ENCODE data around the gene FSTL5. TPM values are rescaled to one million over a fixed set of nuclear protein-coding genes. Genes with fewer than 3 reads are reported as not detected.
A peak's percentile ranks its signal among the peaks of the same experiment; 100 is the strongest.

FSTL5 gene
- total RNA-seq, 1 experiment from 2014 or later: not detected

- H3K4me3 ChIP-seq (replicated peaks in 1 of 2; ENCODE audit: low read depth in 1 of 2, low read length in 2 of 2): no peak overlapping the region
- no peak overlapping the region for H3K9ac ChIP-seq (ENCODE audit: low read length)
- 0 out of 4 replicates have a peak, but pooled peaks cover 0 to 3% of the 10 kb centered on the region in 2 experiments for H3K9me3 ChIP-seq (ENCODE audit: control insufficient read depth in 1 of 2, insufficient read depth in 1 of 2, low read depth in 1 of 2, low read length in 2 of 2)
- intact Hi-C loops (cut with micrococcal nuclease): no loop called here
- ChIA-PET RAD21 (ENCODE audit: low non-redundant PET in 1 of 2, low total read pairs in 2 of 2, uncharacterized antibody in 2 of 2, unreplicated experiment in 2 of 2) (no interaction called here), POLR2A (no interaction called here), CTCF (no interaction called here)
- H3K27ac ChIP-seq (ENCODE audit: low read depth, low read length): peak overlapping the region; percentile 82
- H3K79me2 ChIP-seq (ENCODE audit: insufficient read depth, low read length): no peaks in the 10 kb centered on the region
- H3K9me2 ChIP-seq (ENCODE audit: insufficient read depth): no peaks in the 10 kb centered on the region
- H2AFZ ChIP-seq (ENCODE audit: low read depth, low read length, poor library complexity, severe bottlenecking): peak overlapping the region; percentile 39
- peak; percentile 86 for DNase-seq (ENCODE audit: low read depth, low spot score)
- no peaks in the 10 kb centered on the region for H3K36me3 ChIP-seq (ENCODE audit: control insufficient read depth in 1 of 2, insufficient read depth in 2 of 2, low read length in 2 of 2)
- peak; percentile 94 for ATAC-seq
- peaks cover 22 to 33% of the 10 kb centered on the region in 2 experiments for H3K4me1 ChIP-seq (ENCODE audit: control insufficient read depth in 1 of 2, insufficient read depth in 2 of 2, low read length in 2 of 2)
- H3K27me3 ChIP-seq (ENCODE audit: insufficient read depth, low read length): no peaks in the 10 kb centered on the region
- H4K20me1 ChIP-seq (ENCODE audit: insufficient read depth): no peaks in the 10 kb centered on the region
- no TSS peak for BruUV-seq (replicated peaks)
- peak overlapping the region; percentile 44 for H3K4me2 ChIP-seq (ENCODE audit: low read length)
- no peak for TF ChIP-seq YY1 (IDR thresholded peaks at IDR 0.05; ENCODE audit: extremely low read depth, insufficient replicate concordance, low read depth, low read length)
- TF ChIP-seq REST (IDR thresholded peaks at IDR 0.05; ENCODE audit: low read depth): no peak
- no peak for TF ChIP-seq CTCF (IDR thresholded peaks at IDR 0.05 in 2 of 3, conservative IDR thresholded peaks at IDR 0.05 in 1 of 3; ENCODE audit: borderline replicate concordance in 1 of 3, insufficient read depth in 1 of 3, low read depth in 2 of 3, low read length in 2 of 3)
- no peak for TF ChIP-seq ZNF274 (IDR thresholded peaks at IDR 0.05; ENCODE audit: low read depth, low read length)
- TF ChIP-seq CBX3 (IDR thresholded peaks at IDR 0.05; ENCODE audit: low read depth): peak; percentile 49
- TF ChIP-seq MAX (IDR thresholded peaks at IDR 0.05): no peak
- peak; percentile 79 for TF ChIP-seq FOSL1 (IDR thresholded peaks at IDR 0.05; ENCODE audit: low read depth)
- no peak for TF ChIP-seq EZH2 (IDR thresholded peaks at IDR 0.05)
- TF ChIP-seq TCF7L2 (IDR thresholded peaks at IDR 0.05; ENCODE audit: borderline replicate concordance, extremely low read depth, insufficient read depth, insufficient read length): no peak
- peak; percentile 67 for TF ChIP-seq JUND (IDR thresholded peaks at IDR 0.05)
- peak; percentile 64 for TF ChIP-seq SP1 (IDR thresholded peaks at IDR 0.05; ENCODE audit: low read depth)
- TF ChIP-seq ELF1 (IDR thresholded peaks at IDR 0.05; ENCODE audit: borderline replicate concordance, low read depth): no peak
- peak; percentile 45; the same call in 1 of the 2 replicates for TF ChIP-seq SRF (IDR thresholded peaks at IDR 0.05; ENCODE audit: low read depth)
- TF ChIP-seq ZBTB33 (IDR thresholded peaks at IDR 0.05; ENCODE audit: extremely low read depth, insufficient replicate concordance, low read length): no peak
- no peak for TF ChIP-seq ATF3 (IDR thresholded peaks at IDR 0.05)
- no peak for TF ChIP-seq POLR2AphosphoS5 (IDR thresholded peaks at IDR 0.05; ENCODE audit: low read depth, low read length)
- no peak; the same call in 1 of the 2 replicates for TF ChIP-seq RAD21 (IDR thresholded peaks at IDR 0.05; ENCODE audit: low read depth)
- TF ChIP-seq EZH2phosphoT487 (IDR thresholded peaks at IDR 0.05; ENCODE audit: borderline replicate concordance): no peak
Observed at GRCh38 chr4:161936625-161937550, 226.9 kb downstream of the FSTL5 start.
